HepG2 (cell line): ENCODE results near the gene ZNF334. TPM values are rescaled to one million over a fixed set of nuclear protein-coding genes. Genes with fewer than 3 reads are reported as not detected.

Experiments
- ATAC-seq: fragments of 200-7000 bp; cut with Tn5 transposase; 3 replicates; pipeline ENCODE4 v1.9.1; 2020; ENCODE audit warnings: mild to moderate bottlenecking, moderate library complexity
- BruUV-seq: library from RNA; stranded (reverse); fragments of 400-500 nt; replicated peaks from 2 replicates; lab custom pipeline; 2021; lab: Mats Ljungman, UMichigan
- CTCF ChIA-PET: fragments of 300-600 bp; formaldehyde crosslinking; extraction: SDS; loops from one replicate; lab custom pipeline; 2021; ENCODE audit warnings: low total read pairs, inconsistent platforms, low intra/inter-chr PET ratio; lab: Yijun Ruan, JAX
- POLR2A ChIA-PET: fragments of 350-600 bp; sonication (Branson Sonifier 250); formaldehyde crosslinking; loops from one replicate; lab custom pipeline; 2020; ENCODE audit warnings: antibody characterized with exemption, inconsistent platforms; lab: Yijun Ruan, JAX
- DNase-seq: peaks from one replicate; pipeline ENCODE4 v3.0.0-alpha.2; 2015; ENCODE audit warnings: low spot score
- FAIRE-seq: peaks from 3 replicates; lab custom pipeline; 2011; peaks lifted over from hg19 to GRCh38; lab: Jason Lieb, UNC
- H2AFZ ChIP-seq: one replicate; pipeline ENCODE4 v1.6.1; 2011; ENCODE audit warnings: low read length, inconsistent platforms
- H3K27ac ChIP-seq: fragments of 300-600 bp; 3 replicates; pipeline ENCODE4 v1.8.0; 2011; ENCODE audit warnings: mixed run types, mild to moderate bottlenecking, mixed read lengths, low read length, inconsistent platforms; ENCODE audit not compliant: insufficient read depth; ENCODE audit errors: extremely low read length
- H3K27me3 ChIP-seq, 2 experiments: fragments of 200-600 bp in 1 of 2; 2 replicates in 1 of 2; 3 replicates in 1 of 2; pipeline versions ENCODE4 v1.6.0 to v1.8.0; 2011; ENCODE audit warnings: low read length in 2 of 2, mild to moderate bottlenecking in 2 of 2, moderate library complexity in 2 of 2, inconsistent platforms in 1 of 2; ENCODE audit not compliant: insufficient read depth in 2 of 2, control insufficient read depth in 1 of 2
- H3K36me3 ChIP-seq, 2 experiments: fragments of 200-600 bp in 1 of 2; replicated peaks in 1 of 2; 2 replicates in 1 of 2; 3 replicates in 1 of 2; pipeline versions ENCODE4 v1.5.1 to v1.8.0; 2011; ENCODE audit warnings: low read length in 2 of 2, inconsistent platforms in 1 of 2; ENCODE audit not compliant: insufficient read depth in 2 of 2, control insufficient read depth in 1 of 2
- H3K4me1 ChIP-seq: 2 replicates; pipeline ENCODE4 v1.5.1; 2012; ENCODE audit warnings: low read length, inconsistent platforms; ENCODE audit not compliant: insufficient read depth
- H3K4me2 ChIP-seq: 2 replicates; pipeline ENCODE4 v1.6.0; 2011; ENCODE audit warnings: low read depth, low read length, inconsistent platforms
- H3K4me3 ChIP-seq, 3 experiments: fragments of 200-600 bp in 1 of 3; sonication (generic), shearing (Covaris generic) in 1 of 3; replicated peaks in 1 of 3; 2 replicates each; pipeline ENCODE4 v1.5.1; 2011 to 2016; ENCODE audit warnings: low read length in 3 of 3, inconsistent platforms in 2 of 3, low read depth in 2 of 3, mild to moderate bottlenecking in 2 of 3, control low read depth in 1 of 3, mixed read lengths in 1 of 3; ENCODE audit not compliant: insufficient read depth in 1 of 3
- H3K79me2 ChIP-seq: one replicate; pipeline ENCODE4 v1.6.1; 2011; ENCODE audit warnings: low read length, inconsistent platforms; ENCODE audit not compliant: insufficient read depth
- H3K9ac ChIP-seq: 2 replicates; pipeline ENCODE4 v1.6.0; 2011; ENCODE audit warnings: mild to moderate bottlenecking, low read depth, low read length, inconsistent platforms; ENCODE audit not compliant: insufficient read depth
- H3K9me3 ChIP-seq: 2 replicates; pipeline ENCODE4 v1.5.1; 2012; ENCODE audit warnings: mild to moderate bottlenecking, low read length
- H4K20me1 ChIP-seq: 2 replicates; pipeline ENCODE4 v1.6.0; 2011; ENCODE audit warnings: inconsistent platforms, mild to moderate bottlenecking, low read length, moderate library complexity; ENCODE audit not compliant: insufficient read depth
- CTCF ChIP-seq: sonication (generic); formaldehyde crosslinking; IDR thresholded peaks from 2 replicates; pipeline ENCODE4 v1.5.0; 2020; ENCODE audit warnings: mild to moderate bottlenecking, missing genetic modification reagents, moderate library complexity
- HNF4G ChIP-seq, 2 experiments: sonication (generic) in 1 of 2; formaldehyde crosslinking in 1 of 2; IDR thresholded peaks; 2 replicates each; pipeline versions ENCODE4 v1.4.0 to v1.6.1; 2011 to 2020; ENCODE audit warnings: borderline replicate concordance in 2 of 2, low read depth in 2 of 2, mild to moderate bottlenecking in 2 of 2, low read length in 1 of 2, missing genetic modification reagents in 1 of 2, moderate library complexity in 1 of 2
- PRDM15 ChIP-seq: sonication (generic); formaldehyde crosslinking; IDR thresholded peaks from 2 replicates; pipeline ENCODE4 v1.4.0; 2020; ENCODE audit warnings: missing genetic modification reagents
- RAD21 ChIP-seq: fragments of 450-650 bp; formaldehyde crosslinking; IDR thresholded peaks from 2 replicates; pipeline ENCODE4 v1.5.0; 2020; ENCODE audit warnings: mild to moderate bottlenecking
- SP5 ChIP-seq: IDR thresholded peaks from 2 replicates; pipeline ENCODE4 v1.6.1; 2016; ENCODE audit warnings: low read depth, borderline replicate concordance
- TERF1 ChIP-seq: sonication (generic); formaldehyde crosslinking; IDR thresholded peaks from 2 replicates; pipeline ENCODE4 v1.8.0; 2022; ENCODE audit warnings: mild to moderate bottlenecking, missing genetic modification reagents, moderate library complexity
- ZBTB25 ChIP-seq: IDR thresholded peaks from 2 replicates; pipeline ENCODE4 v1.6.1; 2018; ENCODE audit warnings: missing genetic modification reagents
- ZBTB26 ChIP-seq: IDR thresholded peaks from 2 replicates; pipeline ENCODE4 v1.6.1; 2016; ENCODE audit warnings: missing compliant biosample characterization, missing genetic modification reagents, borderline replicate concordance
- ZNF430 ChIP-seq: sonication (generic); formaldehyde crosslinking; IDR thresholded peaks from 2 replicates; pipeline ENCODE4 v1.9.0; 2021; ENCODE audit warnings: mild to moderate bottlenecking, missing genetic modification reagents
- ZNF713 ChIP-seq: sonication (generic); formaldehyde crosslinking; IDR thresholded peaks from 2 replicates; pipeline ENCODE4 v1.4.0; 2020; ENCODE audit warnings: mild to moderate bottlenecking, missing genetic modification reagents
- WGBS: methylation state at CpG from one replicate; pipeline ENCODE4 v1.1.6; 2017; ENCODE audit warnings: low lambda C conversion rate; 5-methylcytosine and 5-hydroxymethylcytosine counted together
- in situ Hi-C: cut with HindIII; loops from 2 replicates; pipeline ENCODE4 v1.10.0; 2017; ENCODE audit warnings: low pct_unique_long_range_greater_than_20kb; ENCODE audit not compliant: extremely low pct_ligation_motif_present
- intact Hi-C: fragments of 100-400 bp; cut with micrococcal nuclease; formaldehyde crosslinking; loops from one replicate; pipeline ENCODE4 v1.10.0; 2022; ENCODE audit not compliant: unreplicated experiment
- polyA plus RNA-seq, 8 experiments: library from polyadenylated mRNA; depleted of rRNA in 3 of 8; stranded (reverse) in 7 of 8; unstranded in 1 of 8; fragments of >200 nt; fragmentation: Illumina TruSeq in 4 of 8; extraction: Trizol in 4 of 8; gene quantifications; 2 replicates each; pipeline versions ENCODE4 v1.2.1 to v1.2.3, GENCODE V29; 2011 to 2016; ENCODE audit warnings: low read depth in 4 of 8, missing spikeins in 1 of 8, mixed read lengths in 1 of 8; ENCODE audit not compliant: insufficient read depth in 1 of 8
- total RNA-seq, 5 experiments: library from RNA; depleted of rRNA; stranded (reverse); fragments of >200 nt; fragmentation: Illumina TruSeq; extraction: Trizol; gene quantifications; 2 replicates each; pipeline ENCODE4 v1.2.3, GENCODE V29; 2016; ENCODE audit warnings: low read depth in 1 of 5

Gene ZNF334
- total and polyA plus RNA-seq, 2 of the 13 experiments (the other 11 are each of a cell fraction or from before 2014, with no cell fraction given): 4.8 to 7.8 TPM

GRCh38 chr20:46559685-46560440, 46.5 kb upstream of the ZNF334 start (continued):
- no peak for TF ChIP-seq TERF1 (CRISPR knock-in tag)

GRCh38 chr20:46559001-46559400, 45.6 kb upstream of the ZNF334 start:
- Histone ChIP-seq H3K4me3 (no peak overlapping the region), H3K9me3 (no peaks in the 10 kb centered on the region), H2AFZ (no peak overlapping the region), H3K4me1 (peaks cover 75% of the 10 kb centered on the region), H4K20me1 (no peaks in the 10 kb centered on the region), H3K27me3 (no peaks in the 10 kb centered on the region), H3K9ac (no peak overlapping the region), H3K4me2 (peak overlapping the region; percentile 29; the same call in 1 of the 2 replicates), H3K36me3 (no peaks in the 10 kb centered on the region; a peak in 1 of 5 replicates), H3K79me2 (no peaks in the 10 kb centered on the region), H3K27ac (no peak overlapping the region)
- FAIRE-seq (no peak), ATAC-seq (no peak), DNase-seq (no peak)
- WGBS: 78% methylated on average over 3 of the region's 3 CpGs
- in situ Hi-C loops: no loop called here
- intact Hi-C loops: loop anchor here (1.0 to 5.0 kb wide), 4 partner anchors 37 to 140 kb away; partner anchors contain the start of gene SLC13A3
- ChIA-PET CTCF (interaction anchor here (3.4 kb wide), 1 partner anchor 123 kb away, joined by 19 read pairs; no protein-coding TSS in a partner anchor), POLR2A (interaction anchor here (0.7 to 2.1 kb wide), 8 partner anchors 9 to 130 kb away, joined by 3 to 10 read pairs (median 4); partner anchors contain the start of gene TP53RK)
- no TSS peak for BruUV-seq
- TF ChIP-seq ZNF430 (CRISPR knock-in tag): no peak
- TF ChIP-seq ZBTB25 (CRISPR knock-in tag): no peak
- TF ChIP-seq SP5 (CRISPR knock-in tag): no peak
- 0 out of 2 replicates have a peak, but pooled peaks have one; percentile 6 for TF ChIP-seq ZBTB26 (CRISPR knock-in tag)
- peak; percentile 30; the same call in 1 of the 2 replicates for TF ChIP-seq RAD21 (CRISPR knock-in tag)
- no peak for TF ChIP-seq HNF4G (IDR thresholded peaks at IDR 0.05; ENCODE audit: borderline replicate concordance, low read depth, low read length)
- TF ChIP-seq HNF4G (CRISPR knock-in tag; IDR thresholded peaks at IDR 0.05; ENCODE audit: borderline replicate concordance, low read depth): 0 out of 2 replicates have a peak, but pooled peaks have one; percentile 9
- no peak for TF ChIP-seq ZNF713
- TF ChIP-seq CTCF (CRISPR knock-in tag): 0 out of 2 replicates have a peak, but pooled peaks have one; percentile 1
- no peak for TF ChIP-seq PRDM15 (CRISPR knock-in tag)
